ENCODE results near the gene PHETA2.

GRCh38 chr22:42061041-42061440, 13.0 kb upstream of the PHETA2 start:
- TF ChIP-seq CTCF (IDR thresholded peaks at IDR 0.05): no peak
- TF ChIP-seq POLR2AphosphoS5 (IDR thresholded peaks at IDR 0.05): no peak
- TF ChIP-seq POLR2A (IDR thresholded peaks at IDR 0.05): no peak
